Progenitor cell of endocrine pancreas (in vitro differentiated cells): ENCODE data around the gene SZRD1. TPM values are rescaled to one million over a fixed set of nuclear protein-coding genes. Genes with fewer than 3 reads are reported as not detected.

Experiments
- DNase-seq: peaks from one replicate; pipeline ENCODE4 v3.0.0; 2021; ENCODE audit warnings: low spot score; ENCODE audit not compliant: unreplicated experiment
- H3K27ac Mint-ChIP-seq: 2 replicates; pipeline ENCODE4 v1.8.0; 2021; ENCODE audit warnings: mild to moderate bottlenecking, moderate library complexity, mixed read lengths
- H3K27me3 Mint-ChIP-seq: 2 replicates; pipeline ENCODE4 v1.8.0; 2021; ENCODE audit warnings: mixed read lengths
- H3K36me3 Mint-ChIP-seq: 2 replicates; pipeline ENCODE4 v1.8.0; 2022; ENCODE audit warnings: mixed read lengths; ENCODE audit not compliant: insufficient read depth
- H3K4me1 Mint-ChIP-seq: 2 replicates; pipeline ENCODE4 v1.8.0; 2021; ENCODE audit warnings: low read depth, mixed read lengths
- H3K4me3 Mint-ChIP-seq: 2 replicates; pipeline ENCODE4 v1.8.0; 2021; ENCODE audit warnings: low read depth, mild to moderate bottlenecking, moderate library complexity, mixed read lengths
- H3K9me3 Mint-ChIP-seq: 2 replicates; pipeline ENCODE4 v1.8.0; 2021; ENCODE audit warnings: low read depth, mixed read lengths
- CTCF ChIP-seq: fragments of 200-600 bp; sonication (generic); IDR thresholded peaks from one replicate; pipeline ENCODE4 v1.5.0; 2021; ENCODE audit warnings: antibody characterized with exemption, mild to moderate bottlenecking; ENCODE audit not compliant: unreplicated experiment
- long read RNA-seq: library from polyadenylated mRNA; unstranded; transcript quantifications from one replicate; pipeline ENCODE4 v2.0.0, GENCODE V29; 2020
- total RNA-seq: library from RNA; stranded (reverse); gene quantifications from 2 replicates; pipeline ENCODE4 v1.2.1, GENCODE V29; 2021

Gene SZRD1
- total RNA-seq = 109 and 119 TPM in 2 replicates
- long read RNA-seq, transcript SZRD1-210 (3 exons, 3,401 nt) = minor isoform, 5 of 23 reads
- long read RNA-seq, transcript SZRD1-202 (3 exons, 3,447 nt) = major isoform, 6 of 23 reads
- long read RNA-seq, partial matches to known transcripts = 1 of 23 reads
- long read RNA-seq, other reads (novel, unspliced or antisense) = 7 of 23 reads

GRCh38 chr1:16366722-16367257 lies at the start of gene SZRD1:
SZRD1 (plus strand) TSS chr1:16367242; CDS start chr1:16367258, 16 bp downstream.
- H3K27ac Mint-ChIP-seq = peak within 1 kb of the TSS; percentile 99
- H3K27me3 Mint-ChIP-seq = no peaks in the 10 kb centered on the region
- H3K4me3 Mint-ChIP-seq = peak within 1 kb of the TSS; percentile 97
- H3K9me3 Mint-ChIP-seq = no peaks in the 10 kb centered on the region
- H3K4me1 Mint-ChIP-seq = peaks cover 15% of the 10 kb centered on the region
- TF ChIP-seq CTCF = no peak
- H3K36me3 Mint-ChIP-seq = no peaks in the 10 kb centered on the region
- peak; percentile 89 for DNase-seq

- no peak overlapping the region for H3K27ac Mint-ChIP-seq
- H3K4me1 Mint-ChIP-seq = peaks cover 12% of the 10 kb centered on the region
- TF ChIP-seq CTCF = no peak
- DNase-seq = no peak
- H3K9me3 Mint-ChIP-seq = no peaks in the 10 kb centered on the region
- H3K4me3 Mint-ChIP-seq = no peak overlapping the region
- no peaks in the 10 kb centered on the region for H3K27me3 Mint-ChIP-seq
- peaks cover 4% of the 10 kb centered on the region for H3K36me3 Mint-ChIP-seq
Observed at GRCh38 chr1:16318555-16318954, 48.5 kb upstream of the SZRD1 start.

- peak overlapping the region; percentile 11 for H3K27ac Mint-ChIP-seq
- no peak for DNase-seq
- H3K4me1 Mint-ChIP-seq = peaks cover 5% of the 10 kb centered on the region
- H3K9me3 Mint-ChIP-seq = no peaks in the 10 kb centered on the region
- peaks cover 3% of the 10 kb centered on the region for H3K36me3 Mint-ChIP-seq
- no peaks in the 10 kb centered on the region for H3K27me3 Mint-ChIP-seq
- no peak overlapping the region for H3K4me3 Mint-ChIP-seq
- no peak for TF ChIP-seq CTCF
Observed at GRCh38 chr1:16321176-16321867, 45.7 kb upstream of the SZRD1 start.

GRCh38 chr1:16324456-16324890 lies 42.6 kb upstream of the SZRD1 start:
- Mint-ChIP-seq H3K4me3 (no peak overlapping the region), H3K27me3 (no peaks in the 10 kb centered on the region), H3K9me3 (no peaks in the 10 kb centered on the region), H3K4me1 (peaks cover 5% of the 10 kb centered on the region), H3K36me3 (peaks cover 6% of the 10 kb centered on the region), H3K27ac (no peak overlapping the region)
- TF ChIP-seq CTCF = no peak
- no peak for DNase-seq

GRCh38 chr1:16326833-16327404 lies 40.1 kb upstream of the SZRD1 start:
- H3K27me3 Mint-ChIP-seq = no peaks in the 10 kb centered on the region
- DNase-seq = no peak
- no peak for TF ChIP-seq CTCF

More at GRCh38 chr1:16326833-16327404, 40.1 kb upstream of the SZRD1 start:
- Mint-ChIP-seq H3K27ac (peak overlapping the region; percentile 15), H3K36me3 (peaks cover 6% of the 10 kb centered on the region), H3K4me3 (no peak overlapping the region), H3K4me1 (no peaks in the 10 kb centered on the region), H3K9me3 (no peaks in the 10 kb centered on the region)
